Prostate gland (tissue), 2 donors: ENCODE data around the gene ACSM6.

Source experiments
- POLR2AphosphoS5 ChIP-seq: sonication (generic); formaldehyde crosslinking; IDR thresholded peaks from one replicate; pipeline ENCODE4 v1.6.1; 2017; ENCODE audit warnings: antibody characterized with exemption
- TF ChIP-seq, protein P1 (sequence below), 4 experiments: fragments of 200-600 bp in 2 of 4; fragments of 450-650 bp in 2 of 4; sonication (generic) in 2 of 4; IDR thresholded peaks; 1 replicate in 3 of 4; 2 replicates in 1 of 4; pipeline ENCODE4 v1.5.1; 2016 to 2019; ENCODE audit warnings: antibody characterized with exemption in 4 of 4, mild to moderate bottlenecking in 2 of 4, moderate library complexity in 2 of 4

GRCh38 chr10:95187617-95188016 lies 6.4 kb upstream of the ACSM6 start:
- TF ChIP-seq, protein P1, sequence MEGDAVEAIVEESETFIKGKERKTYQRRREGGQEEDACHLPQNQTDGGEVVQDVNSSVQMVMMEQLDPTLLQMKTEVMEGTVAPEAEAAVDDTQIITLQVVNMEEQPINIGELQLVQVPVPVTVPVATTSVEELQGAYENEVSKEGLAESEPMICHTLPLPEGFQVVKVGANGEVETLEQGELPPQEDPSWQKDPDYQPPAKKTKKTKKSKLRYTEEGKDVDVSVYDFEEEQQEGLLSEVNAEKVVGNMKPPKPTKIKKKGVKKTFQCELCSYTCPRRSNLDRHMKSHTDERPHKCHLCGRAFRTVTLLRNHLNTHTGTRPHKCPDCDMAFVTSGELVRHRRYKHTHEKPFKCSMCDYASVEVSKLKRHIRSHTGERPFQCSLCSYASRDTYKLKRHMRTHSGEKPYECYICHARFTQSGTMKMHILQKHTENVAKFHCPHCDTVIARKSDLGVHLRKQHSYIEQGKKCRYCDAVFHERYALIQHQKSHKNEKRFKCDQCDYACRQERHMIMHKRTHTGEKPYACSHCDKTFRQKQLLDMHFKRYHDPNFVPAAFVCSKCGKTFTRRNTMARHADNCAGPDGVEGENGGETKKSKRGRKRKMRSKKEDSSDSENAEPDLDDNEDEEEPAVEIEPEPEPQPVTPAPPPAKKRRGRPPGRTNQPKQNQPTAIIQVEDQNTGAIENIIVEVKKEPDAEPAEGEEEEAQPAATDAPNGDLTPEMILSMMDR (IDR thresholded peaks at IDR 0.05) = no peak
- no peak for TF ChIP-seq POLR2AphosphoS5
